Measurements from ENCODE around the gene ADARB1. TPM values are rescaled to one million over a fixed set of nuclear protein-coding genes. Genes with fewer than 3 reads are reported as not detected.

The ADARB1 gene
- polyA plus RNA-seq, 1 of the 3 experiments (the other 2 are of a cell fraction): 7.8 TPM

DNA sequence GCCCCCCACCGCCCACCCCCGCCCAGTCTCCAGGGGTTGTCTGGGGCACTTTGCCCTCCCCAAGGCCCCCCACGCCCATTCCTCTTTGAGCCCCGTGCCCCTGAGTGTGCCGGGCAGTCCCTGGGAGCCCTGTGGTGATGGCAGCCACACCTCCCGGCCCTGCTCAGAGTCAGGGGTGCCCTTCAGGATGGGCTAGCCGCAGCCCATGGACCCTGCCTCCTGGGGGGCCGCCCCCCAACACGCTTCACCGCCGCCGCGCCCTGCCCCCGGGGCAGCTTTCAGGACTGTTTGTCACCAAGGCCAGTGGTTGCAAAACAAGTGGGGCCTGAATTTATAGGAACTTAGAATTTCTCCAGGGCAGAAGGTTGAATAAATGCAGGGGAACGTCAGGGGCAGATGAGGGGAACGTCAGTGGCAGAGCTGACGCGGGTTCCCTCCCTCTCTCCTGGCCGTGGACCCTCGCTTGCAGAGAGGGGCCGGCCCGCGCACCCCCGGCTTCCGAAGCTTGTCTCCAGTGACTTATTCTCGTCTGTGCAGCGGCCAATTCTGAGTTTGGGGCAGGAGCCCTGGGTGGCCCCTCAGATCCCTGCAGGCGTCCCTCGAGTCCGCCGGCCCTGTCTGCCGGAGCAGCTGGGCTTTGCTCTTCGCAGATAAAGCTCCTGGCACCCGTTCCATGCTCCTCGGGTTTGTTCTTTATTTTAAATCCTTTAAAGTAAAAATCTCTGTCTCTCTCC, 41.2 kb upstream of the ADARB1 start:
- Histone ChIP-seq H3K36me3 (replicated peaks in 1 of 2; ENCODE audit: control insufficient read depth in 1 of 2, insufficient read depth in 2 of 2, low read length in 1 of 2) (no peaks in the 10 kb centered on the region), H3K27me3 (ENCODE audit: insufficient read depth) (no peaks in the 10 kb centered on the region), H3K9ac (no peak overlapping the region), H3K9me2 (no peaks in the 10 kb centered on the region), H3K4me1 (ENCODE audit: control insufficient read depth in 1 of 2, insufficient read depth in 2 of 2, low read depth in 1 of 2, low read length in 1 of 2) (peaks cover 0 to 11% of the 10 kb centered on the region in 2 experiments; a peak in 1 of 4 replicates), H2AFZ (ENCODE audit: low read depth) (no peak overlapping the region), H3K27ac (ENCODE audit: low read depth in 2 of 2, low read length in 1 of 2) (no peak overlapping the region), H3K9me3 (no peaks in the 10 kb centered on the region), H3K4me2 (no peak overlapping the region), H3K4me3 (ENCODE audit: low read depth in 2 of 2, low read length in 1 of 2) (no peak overlapping the region), H4K20me1 (ENCODE audit: insufficient read depth) (no peaks in the 10 kb centered on the region), H3K79me2 (ENCODE audit: insufficient read depth) (no peaks in the 10 kb centered on the region), H3F3A (replicated peaks; ENCODE audit: insufficient read depth) (no peaks in the 10 kb centered on the region)
- ChIA-PET CTCF (no interaction called here), POLR2A (no interaction called here)
- TF ChIP-seq JUND (IDR thresholded peaks at IDR 0.05): no peak
- no peak for TF ChIP-seq FOSL2 (IDR thresholded peaks at IDR 0.05; ENCODE audit: borderline replicate concordance, low read depth)
- TF ChIP-seq PBX3 (IDR thresholded peaks at IDR 0.05): no peak
- no peak for TF ChIP-seq NRF1 (IDR thresholded peaks at IDR 0.05; ENCODE audit: low read depth, low read length)
- no peak for TF ChIP-seq FOXM1 (IDR thresholded peaks at IDR 0.05; ENCODE audit: low read depth)
- no peak for DNase-seq
- 78% methylated on average over 19 of the region's 35 CpGs for WGBS (ENCODE audit: low lambda C conversion rate)

GRCh38 chr21:45033791-45034555, 40.4 kb upstream of the ADARB1 start:
- Histone ChIP-seq H3K4me1 (ENCODE audit: control insufficient read depth in 1 of 2, insufficient read depth in 2 of 2, low read depth in 1 of 2, low read length in 1 of 2) (peaks cover 0 to 11% of the 10 kb centered on the region in 2 experiments; a peak in 1 of 4 replicates), H3K9me3 (no peaks in the 10 kb centered on the region), H3K9me2 (no peaks in the 10 kb centered on the region), H2AFZ (ENCODE audit: low read depth) (no peak overlapping the region), H3K79me2 (ENCODE audit: insufficient read depth) (no peaks in the 10 kb centered on the region), H3K4me3 (ENCODE audit: low read depth in 2 of 2, low read length in 1 of 2) (no peak overlapping the region), H3F3A (replicated peaks; ENCODE audit: insufficient read depth) (no peaks in the 10 kb centered on the region), H3K36me3 (replicated peaks in 1 of 2; ENCODE audit: control insufficient read depth in 1 of 2, insufficient read depth in 2 of 2, low read length in 1 of 2) (no peaks in the 10 kb centered on the region), H3K27ac (ENCODE audit: low read depth in 2 of 2, low read length in 1 of 2) (no peak overlapping the region), H3K27me3 (ENCODE audit: insufficient read depth) (no peaks in the 10 kb centered on the region), H4K20me1 (ENCODE audit: insufficient read depth) (no peaks in the 10 kb centered on the region), H3K4me2 (no peak overlapping the region), H3K9ac (no peak overlapping the region)
- POLR2A ChIA-PET: no interaction called here
- CTCF ChIA-PET: no interaction called here
- no peak for DNase-seq
- TF ChIP-seq ZBTB33 (IDR thresholded peaks at IDR 0.05; ENCODE audit: borderline replicate concordance, low read depth) (no peak), YY1 (IDR thresholded peaks at IDR 0.05; ENCODE audit: low read depth) (no peak), MEF2A (IDR thresholded peaks at IDR 0.05; ENCODE audit: borderline replicate concordance, low read depth) (no peak), ELF1 (IDR thresholded peaks at IDR 0.05) (no peak), JUND (IDR thresholded peaks at IDR 0.05) (no peak), TEAD4 (IDR thresholded peaks at IDR 0.05; ENCODE audit: borderline replicate concordance, insufficient read depth) (no peak), POLR2AphosphoS5 (IDR thresholded peaks at IDR 0.05; ENCODE audit: low read depth, low read length) (no peak), RXRA (IDR thresholded peaks at IDR 0.05; ENCODE audit: borderline replicate concordance, low read depth) (no peak)
- WGBS (ENCODE audit: low lambda C conversion rate): 83% methylated on average over 21 of the region's 21 CpGs
